Mucosa of gallbladder (tissue), 1 donor: ENCODE results near the gene FRMPD2. TPM values are rescaled to one million over a fixed set of nuclear protein-coding genes. Genes with fewer than 3 reads are reported as not detected.
"Not testable (repeated sequence)": the region's sequence is repeated elsewhere in the genome, so short reads cannot be mapped to it uniquely, and the experiment has no call there.

ENCODE experiments used
- DNase-seq: peaks from one replicate; pipeline ENCODE4 v3.0.0-alpha.2; 2020; ENCODE audit warnings: low spot score
- total RNA-seq: library from RNA; stranded (reverse); gene quantifications from one replicate; pipeline ENCODE4 v1.2.1, GENCODE V29; 2021
- donor health status: DM: no; HTN: no; CAD: no.

The FRMPD2 gene
- total RNA-seq, 1 donor from 2014 or later, result 0.23 TPM

DNA sequence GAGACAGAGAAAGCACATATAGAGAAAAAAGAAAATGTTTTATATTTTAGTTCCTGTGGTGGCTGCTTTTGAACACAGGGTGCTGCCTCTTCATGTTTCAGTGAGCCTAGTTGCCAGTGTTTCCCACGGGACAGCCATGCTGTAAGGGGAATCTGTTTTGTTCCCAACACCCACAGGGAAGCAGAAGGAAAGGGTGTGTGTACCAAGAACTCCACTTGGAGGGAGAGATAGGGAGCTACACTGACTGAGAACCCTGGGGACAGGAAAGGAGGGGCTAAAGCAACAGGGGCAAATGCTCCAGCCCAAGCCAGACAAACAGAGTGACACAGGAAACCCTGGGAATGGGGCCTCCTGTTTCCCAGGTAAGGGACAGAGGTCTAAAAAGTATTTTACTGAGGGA, 40.2 kb downstream of the FRMPD2 start:
- no peak for DNase-seq

DNA sequence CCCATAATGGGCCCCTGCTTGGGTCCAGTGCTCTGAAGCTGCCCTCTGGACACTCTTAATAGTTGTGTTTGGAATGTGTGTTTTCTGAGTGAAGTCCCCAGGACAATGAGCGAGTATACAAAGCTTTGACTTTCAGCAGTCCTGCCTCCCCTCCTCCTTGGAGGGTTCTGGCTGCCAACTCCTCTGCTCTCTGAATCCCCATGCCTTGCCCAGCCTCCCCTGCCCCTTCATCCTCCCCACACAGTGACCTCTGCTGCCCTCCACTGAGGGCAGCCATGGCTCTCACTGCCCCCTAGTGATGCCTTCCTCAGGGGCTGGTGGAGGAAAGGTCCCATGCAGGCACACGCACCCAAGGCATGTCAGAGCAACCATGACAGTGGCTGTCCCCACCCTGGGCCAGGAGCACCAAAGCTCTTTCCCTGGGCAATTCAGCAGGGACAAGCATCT, 40.9 kb downstream of the FRMPD2 start:
- no peak for DNase-seq

DNA sequence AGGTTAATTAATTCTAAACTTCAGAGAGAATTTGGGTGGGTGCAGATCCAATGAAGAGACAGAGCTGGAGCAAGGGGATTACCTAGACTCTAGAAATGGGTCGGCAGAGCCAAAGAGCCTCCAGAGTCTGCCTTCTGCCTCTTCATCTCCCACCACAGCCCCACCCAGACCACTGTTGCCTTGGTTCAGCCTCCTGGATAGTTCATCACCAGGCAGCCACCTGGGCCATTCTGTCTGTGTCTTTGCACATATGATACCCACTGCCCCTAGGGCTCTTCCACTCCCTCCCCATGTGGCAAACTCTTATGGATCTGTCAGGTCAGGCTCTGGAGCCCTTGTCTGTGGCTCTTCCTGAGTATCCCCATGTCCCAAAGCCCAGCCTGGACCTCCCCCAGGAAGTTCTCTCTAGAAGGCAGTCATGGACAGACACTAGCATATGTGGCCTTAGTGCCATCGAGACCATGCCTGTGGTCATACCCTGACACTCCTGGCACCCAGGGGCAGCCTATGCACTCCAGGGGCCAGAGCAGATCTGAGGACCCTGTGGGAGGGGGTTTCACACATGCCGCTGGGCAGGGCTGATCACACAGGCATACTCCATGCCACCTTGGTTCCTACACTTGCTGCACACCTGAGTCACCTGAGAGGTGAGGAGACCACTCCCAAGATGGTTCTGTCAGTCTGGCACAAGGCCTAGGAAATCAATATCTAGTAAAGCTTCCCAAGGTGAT, 41.6 kb downstream of the FRMPD2 start:
- DNase-seq, result no peak

DNA sequence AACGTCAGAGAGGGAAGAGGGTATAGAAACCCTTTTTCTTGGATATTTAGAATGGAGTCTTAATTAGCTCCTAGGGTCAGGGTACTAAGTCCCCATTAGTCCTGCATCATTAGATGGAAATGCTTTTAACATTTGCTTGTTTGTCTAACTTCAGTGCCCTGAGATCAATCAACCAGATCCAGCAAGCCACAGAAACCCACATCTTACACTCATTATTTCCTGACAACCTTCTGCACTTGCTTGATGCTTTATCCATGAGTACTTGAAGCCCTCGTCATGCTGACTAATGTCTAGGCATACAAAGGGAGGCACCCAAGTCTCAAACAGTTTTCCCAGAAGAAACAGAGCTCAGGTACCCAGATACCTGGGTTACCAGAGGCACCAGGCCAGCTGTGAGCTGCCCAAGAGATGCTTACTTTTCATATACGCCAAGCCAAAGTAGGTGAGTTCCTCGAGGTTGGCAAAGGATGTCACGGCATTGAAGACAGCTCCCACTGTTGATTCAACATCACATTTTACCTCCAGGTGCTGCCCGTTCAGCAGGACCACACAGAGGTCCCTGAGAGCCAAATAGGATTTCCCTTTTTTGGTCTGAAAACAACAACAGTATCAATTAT, 42.7 kb downstream of the FRMPD2 start:
- DNase-seq, result no peak

DNA sequence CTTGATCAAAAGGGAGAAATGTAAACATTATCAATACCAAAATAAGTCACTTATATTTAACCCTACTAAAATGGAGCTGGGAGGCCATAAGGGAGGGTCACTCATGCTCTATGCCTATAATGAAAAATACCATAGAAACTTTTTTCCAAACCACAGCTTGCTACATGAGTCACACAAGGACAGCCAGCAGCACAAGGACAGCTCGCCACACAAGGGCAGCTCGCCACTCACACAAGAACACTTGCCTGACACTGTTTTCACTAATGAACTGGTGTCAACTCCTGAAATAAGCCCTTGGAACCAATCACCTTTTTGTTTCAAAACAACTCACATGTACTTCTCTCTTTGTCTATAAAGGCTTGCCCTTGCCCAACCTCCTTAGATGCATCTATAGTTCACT, 43.3 kb downstream of the FRMPD2 start:
- no peak for DNase-seq

DNA sequence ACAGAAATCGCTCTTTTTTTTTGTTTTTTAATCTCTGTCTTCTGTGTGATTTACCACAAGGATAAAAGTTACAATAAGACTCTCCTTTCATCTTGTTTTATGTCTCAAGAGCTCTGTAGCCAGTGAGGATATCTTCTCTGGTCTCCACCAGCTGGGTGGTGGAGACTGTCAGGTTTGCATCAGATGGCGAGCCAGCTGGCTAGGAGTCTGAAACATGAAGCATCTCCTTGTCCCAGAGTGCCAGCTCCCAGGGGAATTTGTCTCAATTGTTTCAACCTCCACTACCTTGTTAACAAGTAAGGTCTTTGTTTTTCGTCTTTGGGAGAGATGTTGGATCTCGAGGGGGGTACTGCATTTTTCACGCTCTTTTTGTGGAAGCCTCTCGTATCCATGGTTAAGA, 47.3 kb downstream of the FRMPD2 start:
- no peak for DNase-seq

DNA sequence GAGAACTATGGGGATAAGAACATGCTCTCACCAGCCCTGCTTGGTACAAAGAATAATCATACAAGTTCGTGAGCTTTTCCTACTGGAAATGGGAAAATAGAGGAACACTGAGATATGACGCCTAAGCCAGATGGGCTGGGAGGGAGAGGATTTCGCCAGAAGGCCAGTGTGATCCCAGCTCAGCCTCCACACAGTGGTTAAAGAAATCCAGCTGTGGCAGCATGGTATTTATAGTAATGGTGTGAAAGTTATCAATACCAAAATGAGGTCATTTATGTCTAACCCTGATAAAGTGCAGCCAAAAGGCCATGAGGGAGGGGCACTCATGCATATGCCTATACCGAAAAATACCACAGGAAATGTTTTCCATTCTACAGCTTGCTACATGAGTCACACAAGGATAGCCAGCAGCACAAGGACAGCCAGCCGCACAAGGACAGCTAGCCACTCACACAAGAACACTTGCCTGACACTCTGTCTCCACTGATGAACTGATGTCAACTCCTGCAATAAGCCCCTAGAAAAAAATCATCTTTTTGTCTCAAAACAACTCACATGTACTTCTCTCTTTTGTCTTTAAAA, 49.4 kb downstream of the FRMPD2 start:
- no peak for DNase-seq

DNA sequence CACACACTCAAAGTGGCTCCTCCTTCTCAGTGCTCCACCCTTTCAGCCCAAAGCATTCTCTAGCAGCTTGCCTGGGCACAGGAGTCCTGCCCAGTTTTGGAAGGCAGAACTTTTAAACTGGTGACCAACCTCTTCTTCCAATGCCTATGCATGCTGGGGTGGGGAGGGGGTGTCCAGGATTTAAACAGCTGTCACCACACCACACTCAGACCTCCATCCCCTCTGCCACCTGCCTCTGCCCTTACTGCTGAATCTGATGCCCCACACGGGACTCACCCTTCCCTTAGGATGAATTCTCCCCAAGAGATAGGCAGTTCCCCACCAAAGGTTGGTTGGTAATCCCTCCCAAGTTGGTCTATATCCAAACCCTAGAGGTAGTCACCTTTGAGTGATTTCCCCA, 50.2 kb downstream of the FRMPD2 start:
- no peak for DNase-seq

DNA sequence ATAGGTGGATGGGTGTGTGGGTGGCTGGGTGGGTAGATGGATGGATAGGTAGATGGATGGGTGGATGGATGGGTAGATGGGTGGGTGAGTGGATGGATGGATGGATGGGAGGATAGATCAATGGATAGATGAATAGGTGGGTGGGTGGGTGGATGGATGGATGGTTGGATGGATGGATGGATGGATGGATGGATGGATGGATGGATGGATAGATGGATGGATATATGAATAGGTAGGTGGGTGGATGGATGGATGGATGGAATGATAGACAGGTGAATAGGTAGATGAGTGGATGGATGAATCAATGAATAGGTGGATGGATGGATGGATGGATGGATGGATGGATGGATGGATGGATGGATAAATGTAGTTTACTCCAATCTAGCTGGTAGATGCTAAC, 52.7 kb downstream of the FRMPD2 start:
- DNase-seq, result no peak

DNA sequence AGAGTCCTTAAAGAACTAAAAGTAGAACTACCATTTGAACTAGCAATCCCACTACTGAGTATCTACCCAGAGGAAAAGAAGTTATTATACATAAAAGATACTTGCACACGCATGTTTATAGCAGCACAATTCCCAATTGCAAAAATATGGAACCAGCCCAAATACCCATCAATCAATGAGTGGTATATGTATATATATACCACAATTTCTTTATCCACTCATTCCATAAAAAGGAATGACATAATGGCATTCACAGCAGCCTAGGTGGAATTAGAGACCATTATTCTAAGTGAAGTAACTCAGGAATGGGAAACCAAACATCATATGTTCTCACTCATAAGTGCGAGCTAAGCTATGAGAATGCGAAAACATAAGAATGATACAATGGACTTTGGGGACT, 53.5 kb downstream of the FRMPD2 start:
- DNase-seq, result not testable (repeated sequence)

DNA sequence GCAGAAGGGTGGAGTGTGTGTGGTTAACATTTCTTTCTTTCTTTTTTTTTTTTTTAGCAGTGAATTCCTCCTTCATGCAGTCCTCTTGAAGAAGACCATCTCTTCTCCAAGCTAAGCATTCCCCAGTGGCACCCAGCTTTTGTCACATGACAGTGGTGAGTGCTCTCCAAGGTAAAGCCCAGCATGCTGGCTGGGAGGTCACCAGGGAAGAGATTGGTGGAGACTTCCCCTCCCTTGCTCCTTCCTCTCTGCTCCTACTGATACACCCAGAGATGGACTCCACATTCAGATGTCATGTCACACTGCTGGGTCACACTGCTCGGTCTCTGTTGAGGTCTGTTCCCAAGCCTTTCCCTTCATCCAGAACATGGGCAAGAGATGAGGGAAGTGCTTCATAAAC, 55.3 kb downstream of the FRMPD2 start:
- DNase-seq, result no peak

DNA sequence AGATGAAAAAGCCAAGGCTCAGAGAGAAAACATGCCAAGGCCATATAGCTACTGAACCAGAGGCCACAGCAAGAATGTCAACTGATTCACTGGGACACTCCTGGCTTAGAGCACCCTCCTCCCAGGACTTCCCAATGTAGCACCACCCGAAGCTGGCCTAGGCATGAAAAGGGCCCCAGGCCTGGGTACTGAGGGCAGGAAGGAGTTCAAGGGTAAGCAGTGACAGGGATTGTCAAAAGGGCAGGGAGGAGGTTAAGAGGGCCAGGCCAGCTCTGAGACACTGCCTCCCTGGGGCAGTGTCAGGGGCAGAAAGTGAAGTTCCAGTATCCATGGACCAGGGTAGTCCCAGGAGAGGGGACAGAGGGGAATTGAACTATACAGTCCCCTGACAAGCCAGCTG, 57.8 kb downstream of the FRMPD2 start:
- no peak for DNase-seq

DNA sequence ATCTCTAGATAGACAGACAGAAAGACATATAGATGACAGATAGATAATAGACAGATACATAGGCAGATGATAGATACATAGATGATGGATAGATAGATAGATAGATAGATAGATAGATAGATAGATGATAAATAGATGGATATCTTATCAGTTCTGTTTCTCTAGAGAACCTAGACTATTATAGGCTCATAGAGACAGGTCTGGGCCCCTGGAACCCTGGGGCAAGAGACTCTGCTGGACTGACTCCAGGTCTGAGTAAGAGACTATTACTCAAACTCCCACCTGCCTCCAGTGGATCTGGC, 58.3 kb downstream of the FRMPD2 start:
- DNase-seq, result no peak

DNA sequence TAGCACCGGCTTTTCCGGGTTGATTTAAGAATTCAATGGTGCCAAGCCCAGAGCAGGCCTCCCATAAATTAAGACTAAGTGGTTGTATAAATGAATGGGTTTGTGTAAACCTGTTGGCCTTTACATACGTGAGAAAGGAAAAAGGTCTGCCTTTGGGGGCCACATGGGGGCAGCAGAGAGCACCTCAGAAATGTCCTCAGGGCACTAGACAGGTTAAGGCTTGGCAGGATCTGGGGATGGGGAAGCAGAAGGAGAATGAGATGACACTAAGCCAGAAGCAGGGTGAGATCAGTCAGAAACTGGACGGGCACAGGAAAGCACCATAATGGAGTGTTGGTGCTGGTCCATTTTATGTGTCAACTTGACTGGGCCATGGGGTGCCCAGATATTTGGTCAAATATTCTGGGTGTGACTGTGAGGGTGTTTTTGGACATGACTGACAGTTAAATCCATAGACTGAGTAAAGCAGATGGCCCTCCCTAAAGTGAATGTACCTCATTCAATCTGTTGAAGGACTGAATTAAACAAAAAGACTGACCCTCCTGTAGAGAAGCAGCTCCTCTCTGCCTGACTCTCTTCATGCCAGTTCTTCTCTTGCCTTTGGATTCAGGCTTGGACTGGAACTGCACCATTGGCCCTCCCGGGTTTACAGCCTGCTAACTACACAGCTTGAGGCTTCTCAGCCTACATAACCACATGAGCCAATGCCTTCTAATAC, 58.9 kb downstream of the FRMPD2 start:
- DNase-seq, result peak; percentile 19

DNA sequence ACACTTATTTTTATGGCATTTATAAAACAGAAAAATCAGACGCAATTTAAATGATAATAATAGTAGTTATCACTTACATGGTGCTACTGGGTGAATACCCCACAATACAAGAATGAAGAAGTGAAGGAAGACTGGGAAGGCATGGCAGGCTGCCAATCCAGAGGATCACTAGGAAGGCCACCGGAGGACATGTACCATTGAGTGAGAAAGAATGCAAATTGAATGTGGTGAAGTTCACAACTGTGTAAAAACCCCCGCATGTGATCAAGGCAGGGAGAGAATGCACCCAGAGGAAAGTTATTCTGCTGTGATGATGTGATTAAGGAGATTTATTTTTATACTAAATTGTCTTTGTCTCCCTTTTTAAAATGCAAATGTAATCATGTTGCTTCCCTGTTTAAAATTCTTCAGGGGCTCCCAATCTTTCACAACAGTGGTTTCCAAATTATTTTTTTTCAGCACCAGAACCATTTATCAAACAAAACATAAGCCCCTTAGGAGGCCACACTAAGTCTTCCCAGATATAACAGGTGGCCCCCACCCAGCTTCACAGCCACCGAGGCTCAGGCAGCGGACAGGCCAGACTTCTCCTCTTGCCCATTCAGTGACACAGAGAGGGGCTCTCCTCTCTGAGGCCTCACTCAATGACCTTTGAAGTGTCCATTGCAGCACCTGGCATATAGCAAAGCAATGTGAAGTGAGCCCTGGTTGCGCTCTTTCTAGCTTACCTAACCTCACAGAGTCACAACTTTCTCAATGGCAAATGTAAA, 59.6 kb downstream of the FRMPD2 start:
- DNase-seq, result no peak

DNA sequence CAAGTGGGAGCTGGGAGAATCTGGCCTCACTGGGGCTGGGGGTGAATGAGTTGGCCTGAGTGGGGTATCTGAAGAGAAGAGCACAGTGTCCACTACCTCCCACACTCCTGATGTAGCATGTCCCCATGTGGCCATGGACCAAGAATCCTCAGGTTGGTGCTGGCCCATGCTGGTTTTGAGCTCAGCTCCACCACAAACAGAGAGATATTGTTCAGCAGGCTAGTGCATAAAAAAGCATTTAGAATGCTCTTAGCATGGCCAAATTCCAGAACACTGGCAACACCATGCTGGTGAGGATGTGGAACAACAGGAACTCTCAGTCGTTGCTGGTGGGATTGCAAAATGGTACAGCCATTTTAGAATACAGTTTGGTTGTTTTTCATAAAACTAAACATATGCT, 61.4 kb downstream of the FRMPD2 start:
- no peak for DNase-seq

DNA sequence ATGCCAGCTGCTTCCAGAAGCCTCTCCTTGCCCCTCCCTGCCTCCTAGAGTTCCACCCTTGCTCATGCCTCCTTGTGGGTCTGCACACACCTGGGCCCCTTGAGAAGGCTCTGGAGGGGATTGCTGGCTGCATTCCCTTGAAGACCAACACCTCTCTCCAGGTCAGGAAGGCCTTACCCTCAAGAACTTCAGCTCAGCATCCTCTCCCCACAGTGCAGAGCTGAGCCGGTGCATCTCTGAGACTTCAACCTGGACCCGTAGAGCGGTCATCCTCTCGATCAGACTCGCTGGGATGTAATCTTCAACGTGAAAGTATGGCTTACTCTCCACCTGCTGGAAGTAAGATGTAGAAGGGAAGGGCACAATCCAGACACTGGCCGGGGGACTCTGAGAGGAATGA, 62.7 kb downstream of the FRMPD2 start:
- DNase-seq, result no peak

DNA sequence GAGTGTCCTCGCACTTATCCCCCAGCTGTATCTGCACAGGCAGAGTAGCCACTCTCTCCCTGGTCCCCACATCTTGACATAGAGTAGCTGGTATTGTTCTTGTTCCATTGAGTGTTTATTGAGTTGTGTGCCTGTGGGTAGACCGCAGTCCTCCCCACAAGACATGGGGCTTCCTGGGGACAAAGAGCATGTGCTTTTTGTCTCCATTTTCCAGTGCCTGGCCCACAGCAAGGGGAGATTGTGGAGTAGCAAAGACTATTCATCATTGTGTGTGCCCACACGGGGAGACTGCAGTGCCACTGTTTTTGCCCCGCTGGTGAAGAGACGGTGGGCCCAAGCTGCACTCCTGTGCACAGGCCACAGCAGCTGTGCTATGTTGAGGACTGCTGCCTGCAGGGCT, 63.5 kb downstream of the FRMPD2 start:
- no peak for DNase-seq

DNA sequence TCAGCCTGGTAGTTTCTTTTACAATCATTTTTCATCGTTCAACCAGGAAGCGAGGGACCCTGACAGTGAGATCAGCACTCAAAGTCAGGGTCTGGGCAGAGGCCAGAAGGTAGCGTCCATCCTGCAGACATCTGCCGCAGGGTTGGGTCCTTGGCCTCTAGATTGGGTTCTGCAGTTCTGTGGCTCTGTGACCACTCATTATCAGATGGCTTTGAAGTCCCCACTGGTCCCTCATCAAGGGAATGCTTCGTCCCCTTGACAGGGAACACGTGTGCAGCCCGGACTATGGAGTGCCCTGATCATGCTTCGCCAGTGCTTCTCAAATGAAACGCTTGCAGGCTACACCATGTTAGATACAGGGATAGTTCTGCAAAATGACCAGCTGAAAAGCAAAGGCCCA, 64.1 kb downstream of the FRMPD2 start:
- DNase-seq, result no peak

DNA sequence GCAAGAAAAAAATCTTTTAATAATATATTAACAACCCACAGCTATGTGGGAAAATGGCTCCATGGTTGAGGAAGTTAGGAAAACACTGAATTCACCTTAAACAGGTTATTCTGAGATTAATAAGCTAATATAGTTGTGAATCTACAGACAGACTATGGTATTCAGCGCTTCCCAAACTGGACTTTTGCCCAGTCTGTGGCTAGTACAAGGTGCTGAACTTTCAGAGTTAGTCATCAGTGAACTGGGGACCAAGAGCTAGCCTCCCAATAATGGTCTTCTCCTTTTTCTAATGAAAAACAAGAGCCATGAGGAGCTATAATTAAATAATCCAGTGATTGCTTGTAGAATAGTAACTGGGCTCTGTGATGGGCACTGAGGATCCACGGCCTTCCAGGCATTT, 65.3 kb downstream of the FRMPD2 start:
- no peak for DNase-seq

DNA sequence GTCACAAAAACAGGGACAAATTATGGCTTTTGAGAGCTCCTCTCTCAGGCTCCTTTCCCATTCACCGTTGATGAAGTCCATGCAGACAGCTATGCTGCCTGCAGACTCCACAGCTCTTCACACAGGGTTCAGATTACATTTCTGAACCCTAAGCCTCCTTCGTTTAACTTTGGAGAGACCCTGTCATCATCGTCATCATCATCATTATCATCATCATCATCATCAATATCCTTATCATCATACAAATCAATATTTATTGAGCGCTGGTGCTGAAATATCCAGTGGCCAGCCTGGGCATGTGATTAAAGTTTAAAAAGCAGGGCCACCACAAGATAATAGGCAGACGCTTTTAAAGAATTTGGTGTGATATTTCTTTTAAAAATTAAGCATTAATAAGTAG, 66.6 kb downstream of the FRMPD2 start:
- no peak for DNase-seq
